Gastrocnemius medialis (tissue), 4 donors: ENCODE measurements around the gene DUSP22. TPM values are rescaled to one million over a fixed set of nuclear protein-coding genes. Genes with fewer than 3 reads are reported as not detected.

Experiments used
- ATAC-seq, 2 donors: fragments of 150-250 bp; one replicate each; pipeline ENCODE4 v1.9.1; 2016
- DNase-seq, 2 donors: peaks; one replicate each; pipeline ENCODE4 v3.0.0-alpha.2; 2019
- H3K27ac ChIP-seq, 4 donors: fragments of 200-600 bp; sonication (generic); 1 replicate in 1 of 4; 2 replicates in 3 of 4; pipeline ENCODE4 v1.5.1; 2016 to 2018; ENCODE audit warnings: mild to moderate bottlenecking in 2 of 4, moderate library complexity in 1 of 4
- H3K27me3 ChIP-seq, 3 donors: fragments of 200-600 bp; sonication (generic) in 2 of 3; 1 replicate in 1 of 3; 2 replicates in 2 of 3; pipeline versions ENCODE4 v1.5.1 to v1.6.0; 2016 to 2019; ENCODE audit warnings: mild to moderate bottlenecking in 1 of 3, moderate library complexity in 1 of 3
- H3K36me3 ChIP-seq, 2 donors: fragments of 200-600 bp; sonication (generic) in 1 of 2; one replicate each; pipeline ENCODE4 v1.5.1; 2017 to 2018
- H3K4me1 ChIP-seq, 2 donors: fragments of 200-600 bp; sonication (generic) in 1 of 2; one replicate each; pipeline ENCODE4 v1.5.1; 2016 to 2017; ENCODE audit warnings: mild to moderate bottlenecking in 2 of 2
- H3K4me3 ChIP-seq, 4 donors: fragments of 200-600 bp; sonication (generic) in 3 of 4; 1 replicate in 1 of 4; 2 replicates in 3 of 4; pipeline ENCODE4 v1.5.1; 2016 to 2019; ENCODE audit warnings: mild to moderate bottlenecking in 2 of 4
- H3K9me3 ChIP-seq, 3 donors: fragments of 200-600 bp; sonication (generic) in 2 of 3; 1 replicate in 1 of 3; 2 replicates in 2 of 3; pipeline ENCODE4 v1.5.1; 2016 to 2019
- CTCF ChIP-seq, 5 experiments: fragments of 450-650 bp in 3 of 5; fragments of 200-600 bp in 2 of 5; sonication (generic) in 2 of 5; IDR thresholded peaks in 4 of 5; conservative IDR thresholded peaks in 1 of 5; 1 replicate in 4 of 5; 2 replicates in 1 of 5; pipeline ENCODE4 v1.5.1; 2016 to 2019; ENCODE audit warnings: antibody characterized with exemption in 5 of 5, mild to moderate bottlenecking in 3 of 5, moderate library complexity in 3 of 5
- POLR2A ChIP-seq, 2 donors: fragments of 450-650 bp; IDR thresholded peaks; one replicate each; pipeline ENCODE4 v1.6.1; 2017; ENCODE audit warnings: antibody characterized with exemption in 2 of 2, mild to moderate bottlenecking in 2 of 2, moderate library complexity in 2 of 2
- in situ Hi-C, 4 donors: fragments of 200-750 bp; cut with MboI; loops; one replicate each; pipeline versions ENCODE4 v1.15.0 to v1.8.0; 2017; ENCODE audit warnings: low sequenced_read_pairs in 4 of 4
- intact Hi-C: fragments of 100-400 bp; cut with DNase I; formaldehyde crosslinking; loops from one replicate; pipeline ENCODE4 v1.15.1; 2023; ENCODE audit warnings: low total_unique reads
- total RNA-seq, 4 donors: library from RNA; depleted of rRNA; stranded (reverse); fragments of >200 nt; gene quantifications; one replicate each; pipeline versions ENCODE4 v1.1.0 to v1.2.3, GENCODE V29; 2016

DUSP22 gene
- total RNA-seq, 4 donors from 2014 or later: 53.4 to 70.7 (median 61.3) TPM

DNA sequence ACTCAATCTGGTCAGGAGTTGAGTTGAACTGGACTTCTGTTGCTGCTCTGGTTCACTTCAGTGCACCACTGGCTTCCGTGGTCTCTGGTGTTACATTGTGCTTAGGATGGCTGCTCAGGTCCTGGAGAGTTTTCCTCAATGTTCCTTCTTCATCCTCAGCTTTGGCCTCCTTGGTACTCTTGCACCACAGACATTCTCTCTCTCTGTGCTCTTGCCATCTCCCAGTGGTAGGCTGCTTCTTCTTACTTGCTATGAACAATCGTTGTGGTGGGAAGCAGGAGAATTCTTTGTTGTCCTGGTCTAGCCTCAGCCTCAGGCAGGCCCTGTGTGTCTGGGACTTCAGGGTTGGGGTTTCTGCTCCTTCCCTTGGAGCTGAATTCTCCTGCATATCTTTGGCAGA lies 14.5 kb upstream of the DUSP22 start:
- H3K27ac ChIP-seq: no peak overlapping the region
- H3K9me3 ChIP-seq: no peaks in the 10 kb centered on the region
- TF ChIP-seq CTCF (IDR thresholded peaks at IDR 0.05 in 4 of 5, conservative IDR thresholded peaks at IDR 0.05 in 1 of 5): no peak
- no peaks in the 10 kb centered on the region for H3K27me3 ChIP-seq
- in situ Hi-C loops: no loop called here
- no peak for DNase-seq
- H3K4me3 ChIP-seq: no peak overlapping the region
- no peak for ATAC-seq
- intact Hi-C loops: no loop called here
- H3K36me3 ChIP-seq: no peaks in the 10 kb centered on the region
- H3K4me1 ChIP-seq: no peaks in the 10 kb centered on the region

DNA sequence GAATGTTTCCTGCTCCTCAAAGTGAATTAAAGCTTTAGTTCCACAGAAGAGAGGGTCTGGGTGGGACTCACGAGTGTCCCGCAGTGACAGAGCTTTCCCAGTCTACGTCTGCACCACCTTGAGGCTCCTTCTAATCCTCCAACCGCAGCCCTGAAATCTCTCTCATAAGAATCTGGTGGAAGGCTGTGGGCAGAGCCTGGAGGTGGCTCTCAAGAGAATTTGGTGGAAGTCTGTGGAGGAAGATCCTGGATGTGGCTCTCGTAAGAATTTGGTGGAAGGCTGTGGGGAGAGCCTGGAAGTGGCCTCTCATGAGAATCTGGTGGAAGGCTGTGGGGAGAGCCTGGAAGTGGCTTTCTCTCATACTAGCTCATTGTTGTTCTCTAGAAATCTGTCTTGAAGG lies 13.8 kb upstream of the DUSP22 start:
- TF ChIP-seq CTCF (IDR thresholded peaks at IDR 0.05 in 4 of 5, conservative IDR thresholded peaks at IDR 0.05 in 1 of 5) (no peak), POLR2A (IDR thresholded peaks at IDR 0.05) (no peak)
- no peak overlapping the region for H3K27ac ChIP-seq
- H3K36me3 ChIP-seq: no peaks in the 10 kb centered on the region
- H3K27me3 ChIP-seq: peaks cover 0 to 7% (median 0%) of the 10 kb centered on the region in 3 donors
- DNase-seq (no peak), ATAC-seq (no peak)
- H3K4me3 ChIP-seq: no peak overlapping the region
- H3K4me1 ChIP-seq: no peaks in the 10 kb centered on the region
- H3K9me3 ChIP-seq: no peaks in the 10 kb centered on the region
- in situ Hi-C loops (no loop called here), intact Hi-C loops (no loop called here)

DNA sequence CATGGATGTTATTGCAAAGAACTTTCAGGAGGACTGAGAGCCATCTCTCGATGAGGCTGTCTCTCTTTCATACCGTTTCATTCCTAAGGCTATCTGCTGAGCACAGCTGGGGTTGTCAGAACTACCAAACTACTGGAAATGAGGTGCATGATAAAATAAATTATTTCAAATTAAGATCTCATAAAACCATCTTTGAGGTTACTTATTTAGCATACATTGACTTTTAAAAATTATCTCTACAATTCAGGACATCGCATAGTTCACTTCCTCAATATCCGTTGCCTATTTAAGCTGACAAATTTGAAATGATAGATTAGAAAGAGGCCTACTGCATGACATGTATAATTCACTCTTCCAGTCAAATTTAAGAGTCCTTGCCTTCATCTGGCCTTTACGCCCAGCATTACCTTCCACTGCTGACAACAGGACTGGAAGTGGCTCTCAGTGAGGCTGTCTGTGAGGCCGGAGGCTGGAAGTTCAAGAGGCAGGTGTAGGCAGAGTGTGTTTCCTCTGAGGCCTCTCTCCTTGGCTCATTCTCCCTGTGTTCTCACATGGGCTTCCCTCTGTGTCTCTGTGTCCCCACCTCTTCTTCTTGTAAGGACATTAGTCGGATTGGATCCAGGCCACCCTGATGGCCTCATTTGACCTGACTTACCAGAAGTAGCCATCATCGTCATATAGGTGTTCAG lies 12.8 kb upstream of the DUSP22 start:
- TF ChIP-seq CTCF (IDR thresholded peaks at IDR 0.05 in 4 of 5, conservative IDR thresholded peaks at IDR 0.05 in 1 of 5): no peak
- TF ChIP-seq POLR2A (IDR thresholded peaks at IDR 0.05): no peak
- no peaks in the 10 kb centered on the region for H3K4me1 ChIP-seq
- H3K9me3 ChIP-seq: no peaks in the 10 kb centered on the region
- in situ Hi-C loops (no loop called here), intact Hi-C loops (no loop called here)
- no peak for DNase-seq
- H3K36me3 ChIP-seq: no peaks in the 10 kb centered on the region
- H3K4me3 ChIP-seq: no peak overlapping the region
- H3K27me3 ChIP-seq: peaks cover 0 to 16% (median 0%) of the 10 kb centered on the region in 3 donors
- ATAC-seq: no peak
- no peak overlapping the region for H3K27ac ChIP-seq

DNA sequence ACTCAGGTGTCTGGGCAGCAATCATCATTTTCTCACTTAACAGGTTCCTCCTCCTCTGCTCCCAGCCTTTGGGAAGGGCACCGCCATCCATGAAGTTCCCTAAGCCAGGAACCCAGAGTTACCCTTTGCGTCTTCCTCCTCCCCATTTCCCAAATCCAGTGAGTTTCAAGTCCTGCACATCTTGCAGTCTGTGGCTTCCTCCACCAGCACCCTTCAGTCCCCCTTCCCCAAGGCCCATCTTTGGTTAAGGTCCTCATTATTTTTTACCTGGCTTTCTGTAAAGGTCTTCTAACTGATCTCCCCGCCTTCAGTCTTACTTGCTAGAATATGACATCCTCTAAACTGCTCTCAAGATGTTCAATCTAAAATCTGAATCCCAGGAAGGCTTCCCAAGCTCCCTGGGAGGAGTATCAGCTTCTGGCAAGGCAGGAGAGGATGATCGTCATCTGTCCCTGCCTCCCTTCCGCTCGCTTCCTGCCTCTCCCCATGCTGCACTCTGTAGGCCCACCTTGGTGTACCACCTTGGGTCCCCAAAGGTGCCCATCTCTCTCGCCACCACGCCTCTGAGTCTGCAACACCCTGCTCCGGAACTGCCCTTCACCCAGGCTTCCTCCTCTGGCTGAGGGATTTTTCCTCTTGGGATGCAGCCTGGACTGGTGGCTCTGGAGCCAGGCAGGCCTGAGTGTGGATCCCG lies 11.4 kb upstream of the DUSP22 start:
- TF ChIP-seq POLR2A (IDR thresholded peaks at IDR 0.05) (no peak), CTCF (IDR thresholded peaks at IDR 0.05 in 4 of 5, conservative IDR thresholded peaks at IDR 0.05 in 1 of 5) (no peak)
- ATAC-seq: no peak
- Histone ChIP-seq H3K4me3 (no peak overlapping the region), H3K27ac (no peak overlapping the region), H3K4me1 (no peaks in the 10 kb centered on the region), H3K27me3 (peaks cover 0 to 16% (median 0%) of the 10 kb centered on the region in 3 donors), H3K9me3 (no peaks in the 10 kb centered on the region), H3K36me3 (no peaks in the 10 kb centered on the region)
- in situ Hi-C loops (no loop called here), intact Hi-C loops (no loop called here)
- no peak for DNase-seq
